PFSK-1 (cell line): Measurements from ENCODE around the gene SIPA1L3.

Experiments
- SIN3A ChIP-seq: IDR thresholded peaks from 2 replicates; pipeline ENCODE4 v1.6.1; 2012; ENCODE audit warnings: mild to moderate bottlenecking, low read length, moderate library complexity, borderline replicate concordance; ENCODE audit not compliant: insufficient read depth
- TAF1 ChIP-seq: IDR thresholded peaks from 2 replicates; pipeline ENCODE4 v1.6.1; 2012; ENCODE audit warnings: low read length, control low read depth, borderline replicate concordance; ENCODE audit not compliant: insufficient read depth

- no peak for TF ChIP-seq TAF1
- TF ChIP-seq SIN3A = no peak
Observed at GRCh38 chr19:38193445-38193844, 286.4 kb downstream of the SIPA1L3 start.
